GM23338 (cell line): Measurements from ENCODE around the gene PPP1R15B. TPM values are rescaled to one million over a fixed set of nuclear protein-coding genes. Genes with fewer than 3 reads are reported as not detected.

ENCODE experiments used
- ATAC-seq: fragments of 200-7000 bp; cut with Tn5 transposase; 3 replicates; pipeline ENCODE4 v1.9.1; 2020
- DNase-seq: peaks from one replicate; pipeline ENCODE4 v3.0.0-alpha.2; 2015; ENCODE audit warnings: low spot score
- H2AFZ ChIP-seq: fragments of 200-600 bp; sonication (generic); 2 replicates; pipeline ENCODE4 v1.8.0; 2016; ENCODE audit warnings: antibody characterized with exemption, mild to moderate bottlenecking, moderate library complexity
- H3F3A ChIP-seq: fragments of 200-600 bp; sonication (generic); replicated peaks from 2 replicates; pipeline ENCODE4 v1.8.0; 2017; ENCODE audit warnings: antibody characterized with exemption, mixed run types, low read depth
- H3K27ac ChIP-seq: fragments of 200-600 bp; sonication (generic); 2 replicates; pipeline ENCODE4 v1.6.1; 2016; ENCODE audit warnings: low read depth
- H3K27me3 ChIP-seq: fragments of 200-600 bp; sonication (generic); 2 replicates; pipeline ENCODE4 v1.8.0; 2016; ENCODE audit warnings: mild to moderate bottlenecking, mixed run types, moderate library complexity; ENCODE audit not compliant: insufficient read depth
- H3K36me3 ChIP-seq: fragments of 200-600 bp; sonication (generic); 2 replicates; pipeline ENCODE4 v1.8.0; 2016; ENCODE audit warnings: mild to moderate bottlenecking; ENCODE audit not compliant: insufficient read depth
- H3K4me1 ChIP-seq: fragments of 200-600 bp; sonication (generic); 2 replicates; pipeline ENCODE4 v1.8.0; 2016; ENCODE audit warnings: mild to moderate bottlenecking, moderate library complexity; ENCODE audit not compliant: insufficient read depth
- H3K4me2 ChIP-seq: fragments of 200-600 bp; sonication (generic); 2 replicates; pipeline ENCODE4 v1.7.1; 2017; ENCODE audit warnings: mixed run types
- H3K4me3 ChIP-seq: fragments of 200-600 bp; sonication (generic); 2 replicates; pipeline ENCODE4 v1.6.1; 2016; ENCODE audit warnings: mixed run types
- H3K79me2 ChIP-seq: fragments of 200-600 bp; sonication (generic); replicated peaks from 2 replicates; pipeline ENCODE4 v1.8.0; 2017; ENCODE audit warnings: mild to moderate bottlenecking; ENCODE audit not compliant: insufficient read depth
- H3K9me2 ChIP-seq: fragments of 200-600 bp; sonication (generic); 2 replicates; pipeline ENCODE4 v1.8.0; 2017; ENCODE audit not compliant: insufficient read depth
- H4K20me1 ChIP-seq: fragments of 200-600 bp; sonication (generic); replicated peaks from 2 replicates; pipeline ENCODE4 v1.8.0; 2017; ENCODE audit warnings: mild to moderate bottlenecking; ENCODE audit not compliant: insufficient read depth
- H3K27ac Mint-ChIP-seq: 2 replicates; pipeline ENCODE4 v1.8.0; 2020; ENCODE audit warnings: inconsistent platforms, mild to moderate bottlenecking, moderate library complexity, mixed read lengths
- H3K27me3 Mint-ChIP-seq: 3 replicates; pipeline ENCODE4 v1.8.0; 2022; ENCODE audit warnings: low read depth, mild to moderate bottlenecking, moderate library complexity, mixed read lengths, inconsistent platforms; ENCODE audit not compliant: insufficient read depth, poor library complexity
- H3K36me3 Mint-ChIP-seq: 3 replicates; pipeline ENCODE4 v1.8.0; 2021; ENCODE audit warnings: low read depth, mild to moderate bottlenecking, inconsistent platforms, moderate library complexity, mixed read lengths
- H3K4me1 Mint-ChIP-seq: 3 replicates; pipeline ENCODE4 v1.8.0; 2020; ENCODE audit warnings: mild to moderate bottlenecking, inconsistent platforms, mixed read lengths
- H3K4me3 Mint-ChIP-seq: 3 replicates; pipeline ENCODE4 v1.8.0; 2021; ENCODE audit warnings: moderate library complexity, mild to moderate bottlenecking, inconsistent platforms, mixed read lengths
- H3K9me3 Mint-ChIP-seq: 3 replicates; pipeline ENCODE4 v1.8.0; 2020; ENCODE audit warnings: moderate library complexity, mild to moderate bottlenecking, inconsistent platforms, mixed read lengths
- CREB1 ChIP-seq: fragments of 250-450 bp; sonication (Bioruptor Pico); IDR thresholded peaks from 2 replicates; pipeline ENCODE4 v1.5.0; 2020; ENCODE audit warnings: low read depth, mild to moderate bottlenecking, moderate library complexity
- CTCF ChIP-seq, 2 experiments: fragments of 200-600 bp in 1 of 2; sonication (generic) in 1 of 2; conservative IDR thresholded peaks; 2 replicates each; pipeline versions ENCODE4 v1.5.1 to v1.6.1; 2016 to 2017; ENCODE audit warnings: antibody characterized with exemption in 2 of 2, low read depth in 2 of 2, mild to moderate bottlenecking in 2 of 2, moderate library complexity in 1 of 2
- ETS1 ChIP-seq: IDR thresholded peaks from 2 replicates; pipeline ENCODE4 v1.6.1; 2016; ENCODE audit warnings: antibody characterized with exemption
- POLR2AphosphoS5 ChIP-seq: IDR thresholded peaks from 2 replicates; pipeline ENCODE4 v1.6.1; 2016; ENCODE audit warnings: antibody characterized with exemption, low read depth
- ZNF114 ChIP-seq: fragments of 250-450 bp; sonication (Bioruptor Pico); IDR thresholded peaks from 2 replicates; pipeline ENCODE4 v1.5.0; 2020; ENCODE audit warnings: mild to moderate bottlenecking, moderate library complexity
- polyA plus RNA-seq: library from polyadenylated mRNA; unstranded; fragments of >200 nt; fragmentation: Nextera tagmentation; extraction: Ambion mirVana; gene quantifications from 2 replicates; pipeline ENCODE4 v1.2.1, GENCODE V29; 2016
- total RNA-seq: library from RNA; depleted of rRNA; stranded (reverse); fragments of >200 nt; shearing (Covaris generic); gene quantifications from 2 replicates; pipeline ENCODE4 v1.2.3, GENCODE V29; 2014

Gene PPP1R15B
- total and polyA plus RNA-seq, 2 experiments from 2014 or later: 17.3 to 64.3 TPM

- peak overlapping the region; percentile 48; the same call in 1 of the 2 replicates for H3K4me2 ChIP-seq
- Mint-ChIP-seq H3K27me3 (peaks cover 20% of the 10 kb centered on the region), H3K9me3 (no peaks in the 10 kb centered on the region; the same call in 2 of the 3 replicates), H3K36me3 (peaks cover 35% of the 10 kb centered on the region), H3K4me3 (no peak overlapping the region; the same call in 2 of the 3 replicates), H3K27ac (no peak overlapping the region), H3K4me1 (peaks cover 28% of the 10 kb centered on the region)
- H3K79me2 ChIP-seq: no peaks in the 10 kb centered on the region
- H2AFZ ChIP-seq: no peak overlapping the region
- peak; percentile 93 for DNase-seq
- H4K20me1 ChIP-seq: no peaks in the 10 kb centered on the region
- H3K4me1 ChIP-seq: peaks cover 7% of the 10 kb centered on the region
- 0 out of 2 replicates have a peak, but pooled peaks cover 2% of the 10 kb centered on the region for H3F3A ChIP-seq
- no peak overlapping the region for H3K4me3 ChIP-seq
- peaks cover 3% of the 10 kb centered on the region; the same call in 1 of the 2 replicates for H3K36me3 ChIP-seq
- ATAC-seq: peak; percentile 95
- no peaks in the 10 kb centered on the region for H3K27me3 ChIP-seq
- TF ChIP-seq CREB1 (CRISPR knock-in tag) (no peak; the same call in 1 of the 2 replicates), POLR2AphosphoS5 (no peak), CTCF (conservative IDR thresholded peaks at IDR 0.05; ENCODE audit: low read depth in 2 of 2) (peak; percentile 67 to 96), ZNF114 (CRISPR knock-in tag) (no peak)
- no peaks in the 10 kb centered on the region for H3K9me2 ChIP-seq
- H3K27ac ChIP-seq: no peak overlapping the region
Measured at GRCh38 chr1:204446413-204447111, 34.9 kb upstream of the PPP1R15B start.

GRCh38 chr1:204445860-204446412 lies 34.3 kb upstream of the PPP1R15B start:
- Histone ChIP-seq H3K4me2 (no peak overlapping the region), H3K36me3 (peaks cover 3% of the 10 kb centered on the region; the same call in 1 of the 2 replicates), H3K27ac (no peak overlapping the region), H3K27me3 (no peaks in the 10 kb centered on the region), H3F3A (0 out of 2 replicates have a peak, but pooled peaks cover 2% of the 10 kb centered on the region), H3K4me3 (no peak overlapping the region), H3K79me2 (no peaks in the 10 kb centered on the region), H3K4me1 (peaks cover 7% of the 10 kb centered on the region), H4K20me1 (no peaks in the 10 kb centered on the region), H3K9me2 (no peaks in the 10 kb centered on the region), H2AFZ (no peak overlapping the region)
- Mint-ChIP-seq H3K9me3 (no peaks in the 10 kb centered on the region; the same call in 2 of the 3 replicates), H3K4me3 (no peak overlapping the region; the same call in 2 of the 3 replicates), H3K27me3 (peaks cover 18% of the 10 kb centered on the region), H3K27ac (no peak overlapping the region), H3K36me3 (peaks cover 37% of the 10 kb centered on the region), H3K4me1 (peaks cover 25% of the 10 kb centered on the region)
- ATAC-seq (peak; percentile 85), DNase-seq (peak; percentile 87)
- TF ChIP-seq CTCF (conservative IDR thresholded peaks at IDR 0.05; ENCODE audit: low read depth in 2 of 2) (peak; percentile 73 to 93), ETS1 (no peak)
